ENCODE data around the gene SMIM24.

SMIM24 gene

DNA sequence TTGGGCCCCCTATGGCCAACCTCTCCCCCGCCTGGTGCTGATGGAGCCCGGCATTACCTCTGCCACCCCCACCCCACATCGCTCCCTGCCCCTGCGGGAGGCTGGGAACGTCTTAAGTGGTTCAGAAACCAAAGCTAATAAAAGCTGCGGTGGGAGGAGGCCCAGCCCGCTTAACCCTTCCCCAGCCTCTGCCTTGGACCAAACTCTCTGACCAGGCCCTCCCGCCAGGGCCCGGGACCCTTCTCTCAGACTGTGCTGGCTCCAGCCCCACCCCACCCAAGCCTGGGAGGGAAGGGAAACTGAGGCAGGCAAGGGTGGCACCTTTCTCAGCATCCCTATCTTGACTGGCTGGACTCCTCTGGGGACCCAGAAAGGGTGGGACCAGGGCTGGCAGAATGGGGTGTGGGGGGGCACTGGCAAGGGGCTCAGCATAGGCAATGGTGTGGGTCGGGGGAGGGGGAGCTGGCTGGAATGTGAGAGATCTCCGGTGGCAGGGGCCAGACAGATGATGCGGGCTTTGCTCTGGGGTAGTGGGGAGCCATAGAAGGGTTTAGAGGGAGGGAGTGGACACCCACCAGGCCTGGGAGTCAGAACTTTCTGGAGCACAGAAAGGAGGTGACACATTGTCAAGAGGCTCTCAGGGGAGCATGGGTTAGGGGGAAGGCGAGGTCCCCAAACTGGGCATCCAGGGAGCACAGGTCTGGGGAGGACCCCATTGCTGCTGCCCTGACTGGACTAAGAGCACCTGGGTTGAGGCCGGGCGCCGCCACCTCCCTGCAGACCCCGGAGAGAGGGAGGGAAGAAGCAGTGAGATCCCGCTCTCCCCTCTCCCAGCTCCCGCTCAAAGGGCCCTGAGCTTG is 21.9 kb downstream of the SMIM24 start:
- H3K4me3 ChIP-seq (replicated peaks; ENCODE audit: low read depth, low read length) = no peak overlapping the region
- TF ChIP-seq, protein P1, sequence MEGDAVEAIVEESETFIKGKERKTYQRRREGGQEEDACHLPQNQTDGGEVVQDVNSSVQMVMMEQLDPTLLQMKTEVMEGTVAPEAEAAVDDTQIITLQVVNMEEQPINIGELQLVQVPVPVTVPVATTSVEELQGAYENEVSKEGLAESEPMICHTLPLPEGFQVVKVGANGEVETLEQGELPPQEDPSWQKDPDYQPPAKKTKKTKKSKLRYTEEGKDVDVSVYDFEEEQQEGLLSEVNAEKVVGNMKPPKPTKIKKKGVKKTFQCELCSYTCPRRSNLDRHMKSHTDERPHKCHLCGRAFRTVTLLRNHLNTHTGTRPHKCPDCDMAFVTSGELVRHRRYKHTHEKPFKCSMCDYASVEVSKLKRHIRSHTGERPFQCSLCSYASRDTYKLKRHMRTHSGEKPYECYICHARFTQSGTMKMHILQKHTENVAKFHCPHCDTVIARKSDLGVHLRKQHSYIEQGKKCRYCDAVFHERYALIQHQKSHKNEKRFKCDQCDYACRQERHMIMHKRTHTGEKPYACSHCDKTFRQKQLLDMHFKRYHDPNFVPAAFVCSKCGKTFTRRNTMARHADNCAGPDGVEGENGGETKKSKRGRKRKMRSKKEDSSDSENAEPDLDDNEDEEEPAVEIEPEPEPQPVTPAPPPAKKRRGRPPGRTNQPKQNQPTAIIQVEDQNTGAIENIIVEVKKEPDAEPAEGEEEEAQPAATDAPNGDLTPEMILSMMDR (IDR thresholded peaks at IDR 0.05; ENCODE audit: insufficient read depth, low read length, poor library complexity, severe bottlenecking) = no peak
- no peak for DNase-seq (ENCODE audit: extremely low read depth, insufficient read length)
- H3K36me3 ChIP-seq (ENCODE audit: control insufficient read depth, insufficient read depth, low read length) = peaks cover 12% of the 10 kb centered on the region
- no peaks in the 10 kb centered on the region for H3K27me3 ChIP-seq (replicated peaks; ENCODE audit: control insufficient read depth, insufficient read depth, low read length)

DNA sequence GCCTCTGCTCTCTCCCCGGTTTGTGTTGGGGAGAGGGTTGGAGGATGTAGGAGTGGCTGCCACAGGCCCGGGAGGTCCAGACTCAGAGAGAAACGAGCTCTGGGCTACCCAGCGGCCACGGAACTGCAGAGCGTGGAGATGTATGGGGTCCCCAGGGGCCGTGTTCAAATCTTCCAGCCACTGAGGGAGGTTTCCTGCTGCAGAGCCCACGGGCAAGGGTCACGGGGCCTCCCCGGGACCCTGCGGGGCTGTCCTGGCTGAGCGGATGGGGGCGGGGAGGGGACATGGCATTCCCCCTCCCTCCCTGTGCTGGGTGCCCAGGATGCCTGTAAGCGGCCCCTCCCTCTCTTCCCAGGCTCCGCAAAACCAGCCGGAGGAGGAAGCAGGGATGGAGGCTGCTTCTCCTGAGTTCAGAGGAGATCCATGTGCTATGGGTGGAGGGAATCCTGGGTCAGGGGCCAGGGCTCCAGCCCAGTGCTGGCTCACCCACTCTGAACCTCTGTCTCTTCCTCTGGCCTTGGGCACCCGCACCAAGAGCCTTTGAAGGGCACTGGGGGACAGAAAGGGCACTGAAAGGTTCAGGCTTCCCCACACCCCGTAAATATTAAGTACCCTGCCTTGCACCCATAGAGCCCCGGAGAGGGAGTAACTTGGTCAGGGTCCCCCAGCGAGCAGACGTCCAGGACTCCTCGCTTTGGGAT is 22.6 kb downstream of the SMIM24 start:
- DNase-seq (ENCODE audit: extremely low read depth, insufficient read length) = no peak
- Histone ChIP-seq H3K4me3 (replicated peaks; ENCODE audit: low read depth, low read length) (no peak overlapping the region), H3K36me3 (ENCODE audit: control insufficient read depth, insufficient read depth, low read length) (peaks cover 15% of the 10 kb centered on the region), H3K27me3 (replicated peaks; ENCODE audit: control insufficient read depth, insufficient read depth, low read length) (no peaks in the 10 kb centered on the region)
- TF ChIP-seq, protein P1 (IDR thresholded peaks at IDR 0.05; ENCODE audit: insufficient read depth, low read length, poor library complexity, severe bottlenecking) = no peak

DNA sequence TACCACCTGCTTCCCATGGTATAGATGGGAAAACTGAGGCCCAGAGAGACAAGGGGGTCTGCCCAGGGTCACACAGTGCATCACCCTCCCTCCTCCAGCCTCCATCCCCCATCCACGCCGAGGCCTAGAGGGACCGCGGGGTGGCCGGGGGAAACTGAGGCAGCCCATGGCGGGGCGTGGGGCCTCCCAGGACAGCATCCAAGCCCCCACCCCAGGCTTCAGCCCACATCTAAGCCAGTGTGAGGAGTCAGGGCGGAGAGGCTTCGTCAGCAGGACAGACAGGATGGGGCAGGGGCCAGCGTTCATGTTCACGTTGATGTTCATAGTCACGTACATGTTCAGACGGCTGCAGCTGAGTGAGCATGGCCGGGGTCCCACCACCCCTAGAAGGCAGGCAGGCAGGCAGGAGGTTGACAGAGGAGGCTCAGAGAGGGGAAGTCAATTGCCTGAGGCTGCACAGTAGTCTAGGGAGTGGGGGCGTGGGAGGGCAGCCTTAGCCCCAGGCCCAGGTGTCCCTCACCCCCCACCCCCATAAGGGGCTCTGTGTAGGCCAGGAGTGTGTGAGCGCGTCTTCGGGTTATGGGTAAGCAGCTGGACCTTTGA is 23.3 kb downstream of the SMIM24 start:
- DNase-seq (ENCODE audit: extremely low read depth, insufficient read length) = no peak
- Histone ChIP-seq H3K4me3 (replicated peaks; ENCODE audit: low read depth, low read length) (no peak overlapping the region), H3K27me3 (replicated peaks; ENCODE audit: control insufficient read depth, insufficient read depth, low read length) (no peaks in the 10 kb centered on the region), H3K36me3 (ENCODE audit: control insufficient read depth, insufficient read depth, low read length) (peaks cover 17% of the 10 kb centered on the region)
- TF ChIP-seq, protein P1 (IDR thresholded peaks at IDR 0.05; ENCODE audit: insufficient read depth, low read length, poor library complexity, severe bottlenecking) = no peak

DNA sequence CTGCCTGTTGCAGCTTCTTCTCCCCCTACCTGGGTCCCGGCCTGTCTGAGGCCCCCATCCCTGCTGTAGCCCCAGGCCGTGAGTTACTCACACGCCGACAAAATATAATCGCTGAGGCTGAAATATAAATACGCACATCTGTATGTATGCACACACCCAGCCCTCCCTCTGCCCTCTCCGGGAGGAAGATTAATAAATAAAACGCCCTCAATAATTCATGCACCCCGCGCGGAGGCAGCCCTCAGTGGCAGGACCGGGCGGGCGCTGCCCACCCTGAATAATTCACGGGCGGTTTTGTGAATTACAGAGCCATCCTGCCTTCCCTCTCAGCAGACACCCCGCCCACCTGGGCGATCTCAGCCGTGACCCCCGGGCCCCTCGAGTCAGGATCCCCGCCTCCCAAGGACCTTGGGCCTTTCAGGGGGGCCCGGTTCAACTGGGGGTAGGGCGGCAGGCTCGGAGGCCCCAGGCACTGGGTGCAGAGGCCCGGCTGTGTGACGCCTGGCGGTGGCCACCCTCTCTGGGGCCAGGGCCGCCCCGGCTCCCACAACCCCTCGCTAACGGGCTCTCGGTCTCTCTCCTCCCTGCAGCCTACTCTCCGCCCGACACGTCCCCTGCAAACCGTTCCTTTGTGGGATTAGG is 24.2 kb downstream of the SMIM24 start:
- TF ChIP-seq, protein P1 (IDR thresholded peaks at IDR 0.05; ENCODE audit: insufficient read depth, low read length, poor library complexity, severe bottlenecking) = no peak
- H3K36me3 ChIP-seq (ENCODE audit: control insufficient read depth, insufficient read depth, low read length) = peaks cover 17% of the 10 kb centered on the region
- H3K27me3 ChIP-seq (replicated peaks; ENCODE audit: control insufficient read depth, insufficient read depth, low read length) = no peaks in the 10 kb centered on the region
- no peak for DNase-seq (ENCODE audit: extremely low read depth, insufficient read length)
- no peak overlapping the region for H3K4me3 ChIP-seq (replicated peaks; ENCODE audit: low read depth, low read length)

DNA sequence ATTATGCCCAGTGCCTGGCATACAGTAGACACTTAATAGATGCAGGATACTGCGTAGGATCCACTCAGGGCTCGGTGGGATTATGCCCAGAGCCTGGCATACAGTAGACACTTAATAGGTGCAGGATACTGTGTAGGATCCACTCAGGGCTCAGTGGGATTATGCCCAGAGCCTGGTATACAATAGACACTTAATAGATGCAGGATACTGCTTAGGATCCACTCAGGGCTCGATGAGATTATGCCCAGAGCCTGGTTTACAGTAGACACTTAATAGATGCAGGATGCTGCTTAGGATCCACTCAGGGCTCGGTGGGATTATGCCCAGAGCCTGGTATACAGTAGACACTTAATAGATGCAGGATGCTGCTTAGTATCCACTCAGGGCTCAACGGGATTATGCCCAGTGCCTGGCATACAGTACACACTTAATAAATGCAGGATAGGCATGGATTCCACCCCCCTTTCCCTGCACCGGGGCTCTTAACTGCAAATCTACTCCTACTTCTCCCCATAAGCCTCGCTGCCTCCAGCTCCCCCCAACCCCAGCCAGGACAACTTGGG is 24.9 kb downstream of the SMIM24 start:
- H3K36me3 ChIP-seq (ENCODE audit: control insufficient read depth, insufficient read depth, low read length) = peaks cover 17% of the 10 kb centered on the region
- TF ChIP-seq, protein P1 (IDR thresholded peaks at IDR 0.05; ENCODE audit: insufficient read depth, low read length, poor library complexity, severe bottlenecking) = no peak
- no peak overlapping the region for H3K4me3 ChIP-seq (replicated peaks; ENCODE audit: low read depth, low read length)
- H3K27me3 ChIP-seq (replicated peaks; ENCODE audit: control insufficient read depth, insufficient read depth, low read length) = no peaks in the 10 kb centered on the region
- no peak for DNase-seq (ENCODE audit: extremely low read depth, insufficient read length)
